Lower leg skin (tissue), 3 donors: Measurements from ENCODE around the gene SORBS2.

Source experiments
- POLR2A ChIP-seq, 2 donors: fragments of 450-650 bp; IDR thresholded peaks; one replicate each; pipeline ENCODE4 v1.6.1; 2016 to 2017; ENCODE audit warnings: antibody characterized with exemption in 2 of 2, mild to moderate bottlenecking in 1 of 2, moderate library complexity in 1 of 2
- TF ChIP-seq, protein P1 (sequence below), 3 donors: fragments of 450-650 bp; IDR thresholded peaks; one replicate each; pipeline ENCODE4 v1.5.1; 2016; ENCODE audit warnings: antibody characterized with exemption in 3 of 3, mild to moderate bottlenecking in 3 of 3, moderate library complexity in 2 of 3

DNA sequence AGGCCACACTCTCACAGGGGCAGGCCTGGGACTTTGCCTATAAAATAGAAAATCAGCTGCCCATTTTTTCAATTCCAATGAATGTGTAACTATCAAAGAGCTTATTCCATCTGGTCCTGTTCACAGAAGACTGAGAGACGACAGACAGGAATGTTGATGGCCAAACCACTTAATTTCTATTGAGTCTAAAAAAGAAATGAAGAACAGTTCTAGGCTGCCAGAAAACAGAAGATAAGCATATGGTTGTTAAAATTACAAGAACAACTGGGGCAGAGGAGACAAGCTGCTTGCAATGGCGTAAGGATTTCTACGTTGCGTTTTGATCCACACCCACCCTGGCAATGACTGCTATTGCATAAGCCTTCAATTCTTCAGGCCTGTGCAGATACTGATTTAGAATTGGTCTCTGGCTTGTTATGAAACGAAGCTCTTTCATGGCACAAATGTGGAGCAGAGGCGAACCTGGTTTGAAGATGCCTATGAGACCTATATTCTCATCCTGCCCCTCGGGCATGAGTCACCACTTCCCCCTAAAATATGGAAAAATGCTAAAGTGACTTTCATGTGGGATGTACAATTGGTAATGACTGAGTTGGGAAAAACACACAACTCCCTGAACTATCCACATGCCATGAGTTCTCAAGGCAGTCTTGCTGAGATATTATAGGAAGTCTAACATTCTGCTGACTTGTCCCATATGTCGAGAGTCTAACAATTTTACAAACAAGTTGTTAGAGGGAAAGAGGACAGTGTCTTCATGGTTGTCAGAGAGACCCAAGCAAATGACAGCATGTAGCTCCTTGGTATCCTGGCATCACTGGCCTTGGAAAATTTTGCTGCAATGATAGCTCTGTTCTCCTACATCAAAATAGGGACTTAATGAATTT, 37.9 kb upstream of the SORBS2 start:
- TF ChIP-seq, protein P1, sequence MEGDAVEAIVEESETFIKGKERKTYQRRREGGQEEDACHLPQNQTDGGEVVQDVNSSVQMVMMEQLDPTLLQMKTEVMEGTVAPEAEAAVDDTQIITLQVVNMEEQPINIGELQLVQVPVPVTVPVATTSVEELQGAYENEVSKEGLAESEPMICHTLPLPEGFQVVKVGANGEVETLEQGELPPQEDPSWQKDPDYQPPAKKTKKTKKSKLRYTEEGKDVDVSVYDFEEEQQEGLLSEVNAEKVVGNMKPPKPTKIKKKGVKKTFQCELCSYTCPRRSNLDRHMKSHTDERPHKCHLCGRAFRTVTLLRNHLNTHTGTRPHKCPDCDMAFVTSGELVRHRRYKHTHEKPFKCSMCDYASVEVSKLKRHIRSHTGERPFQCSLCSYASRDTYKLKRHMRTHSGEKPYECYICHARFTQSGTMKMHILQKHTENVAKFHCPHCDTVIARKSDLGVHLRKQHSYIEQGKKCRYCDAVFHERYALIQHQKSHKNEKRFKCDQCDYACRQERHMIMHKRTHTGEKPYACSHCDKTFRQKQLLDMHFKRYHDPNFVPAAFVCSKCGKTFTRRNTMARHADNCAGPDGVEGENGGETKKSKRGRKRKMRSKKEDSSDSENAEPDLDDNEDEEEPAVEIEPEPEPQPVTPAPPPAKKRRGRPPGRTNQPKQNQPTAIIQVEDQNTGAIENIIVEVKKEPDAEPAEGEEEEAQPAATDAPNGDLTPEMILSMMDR (IDR thresholded peaks at IDR 0.05), result no peak
- no peak for TF ChIP-seq POLR2A (IDR thresholded peaks at IDR 0.05)
